GM18498 (cell line): ENCODE data around the gene COL25A1.
A peak's percentile ranks its signal among the peaks of the same experiment; 100 is the strongest.

ENCODE experiments used
- ATAC-seq: cut with Tn5 transposase; IDR thresholded peaks from one replicate; pipeline ENCODE4 v1.9.1; 2021; ENCODE audit warnings: mild to moderate bottlenecking, moderate library complexity; ENCODE audit not compliant: unreplicated experiment

The COL25A1 gene

DNA sequence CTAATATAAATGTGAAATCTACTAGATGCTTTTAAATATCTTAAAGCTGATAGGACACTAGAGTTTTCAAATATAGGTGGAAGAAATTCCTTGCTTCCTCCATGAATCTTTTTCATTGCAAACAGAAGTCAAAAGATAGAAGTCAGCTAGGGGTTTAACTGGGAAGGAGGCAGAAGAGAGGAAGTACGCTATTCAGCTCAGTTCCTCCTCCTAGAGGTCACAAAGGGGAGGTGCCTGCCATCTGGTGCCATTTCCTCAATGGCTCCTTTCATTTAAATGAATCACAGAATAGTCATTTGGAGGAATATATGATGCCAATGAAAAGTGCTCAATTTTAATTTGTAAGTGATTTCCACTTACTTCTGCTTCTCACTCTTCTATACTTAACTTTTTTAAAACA is 8.5 kb downstream of the COL25A1 start:
- ATAC-seq = peak; percentile 96

GRCh38 chr4:109291707-109292238 is 10.7 kb downstream of the COL25A1 start:
- ATAC-seq = no peak

- ATAC-seq = no peak
These were observed 11.5 kb downstream of the COL25A1 start for GRCh38 chr4:109290918-109291317.

GRCh38 chr4:109278594-109279031 is 23.8 kb downstream of the COL25A1 start:
- ATAC-seq = peak; percentile 93

- ATAC-seq = peak; percentile 79
These were observed 25.9 kb downstream of the COL25A1 start for GRCh38 chr4:109276482-109277095.

DNA sequence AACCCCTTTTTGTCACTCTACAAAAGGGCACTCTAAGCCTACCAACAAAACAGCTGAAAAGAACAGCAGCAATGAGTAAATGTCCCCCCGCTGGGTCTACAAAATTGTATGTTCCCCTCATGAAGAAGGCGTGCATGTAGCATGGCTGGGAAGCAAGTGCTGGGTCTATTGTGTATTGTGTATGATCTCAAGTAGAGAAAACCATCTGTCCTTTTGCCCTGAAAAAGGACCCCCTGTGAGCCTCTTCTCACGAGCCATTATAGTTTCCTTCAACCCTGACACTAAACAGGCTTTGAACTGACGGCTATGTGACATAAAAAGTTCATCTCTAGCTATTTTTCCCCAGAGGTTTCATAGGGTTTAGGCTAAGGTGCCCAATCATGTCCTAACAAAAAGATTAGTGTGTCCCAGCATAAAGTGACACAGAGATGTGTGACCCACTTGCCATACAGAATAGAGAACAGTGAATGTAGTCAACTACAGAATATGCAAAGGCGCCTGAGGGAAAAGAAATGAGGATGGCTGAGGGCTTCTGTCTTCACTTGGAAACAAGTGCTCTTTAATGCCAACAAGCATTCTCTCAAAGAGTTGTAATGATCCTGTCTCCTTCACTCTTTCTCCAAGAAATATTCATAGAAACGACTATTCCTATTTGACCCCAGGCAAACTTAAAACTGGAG is 27.3 kb downstream of the COL25A1 start:
- no peak for ATAC-seq

DNA sequence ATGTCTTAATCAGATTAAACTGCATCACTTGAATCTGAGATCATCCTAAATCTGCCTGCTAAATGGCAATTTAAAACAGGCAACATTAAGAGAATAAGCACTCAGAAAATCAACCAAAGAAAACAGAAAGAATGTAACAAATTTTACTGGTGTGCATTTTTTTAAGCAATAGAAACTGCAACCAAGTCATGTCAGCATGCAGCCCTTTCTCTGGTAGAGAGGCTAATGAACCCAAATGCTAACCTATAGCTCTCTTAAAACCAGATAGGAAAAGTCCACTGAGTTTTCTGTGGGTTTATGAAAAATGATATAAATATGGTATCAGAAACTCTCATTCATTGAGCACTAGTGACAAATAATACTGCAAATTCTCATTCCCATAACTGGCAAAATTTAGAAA is 35.6 kb downstream of the COL25A1 start:
- no peak for ATAC-seq

DNA sequence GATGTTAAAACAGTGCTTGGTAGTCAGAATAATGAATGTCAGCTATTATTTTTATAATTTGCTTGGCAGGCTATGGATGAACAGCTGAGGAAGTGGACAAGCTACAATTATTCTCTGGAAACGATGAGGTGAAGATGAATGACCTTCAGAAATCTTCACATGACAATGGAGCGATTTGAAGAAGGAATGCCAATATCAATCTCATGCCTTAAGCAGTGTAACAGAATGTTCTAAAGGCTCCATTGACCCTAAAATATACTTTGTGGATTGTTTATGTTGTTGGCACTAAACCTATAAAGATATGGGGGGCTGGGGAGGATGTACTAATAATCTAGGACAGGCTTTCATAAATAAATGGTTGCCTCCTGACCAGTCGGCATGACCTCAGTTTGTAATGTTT is 36.2 kb downstream of the COL25A1 start:
- no peak for ATAC-seq

GRCh38 chr4:109263721-109264120 is 38.7 kb downstream of the COL25A1 start:
- no peak for ATAC-seq

GRCh38 chr4:109256818-109257217 is 45.6 kb downstream of the COL25A1 start:
- ATAC-seq = no peak

DNA sequence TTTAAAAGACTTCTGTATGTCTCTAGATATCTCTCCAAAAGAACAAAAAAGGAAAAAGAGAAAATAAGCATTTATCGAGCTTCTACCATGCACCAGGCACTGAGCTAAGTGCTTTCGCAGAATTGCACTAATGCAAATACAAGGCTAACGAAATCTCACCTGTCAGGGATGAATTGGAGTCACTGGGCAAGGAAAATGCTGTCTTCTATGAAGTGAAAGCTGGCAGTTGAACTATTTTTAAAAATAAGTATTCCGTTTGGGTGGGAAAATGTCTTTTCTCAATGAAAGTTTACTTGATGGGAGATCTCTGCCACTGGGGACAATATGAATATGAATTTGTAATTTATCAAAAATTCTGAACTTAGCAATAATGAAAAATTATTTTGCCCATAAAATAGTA is 47.6 kb downstream of the COL25A1 start:
- no peak for ATAC-seq

- no peak for ATAC-seq
These were observed 51.1 kb downstream of the COL25A1 start for GRCh38 chr4:109251396-109251795.

DNA sequence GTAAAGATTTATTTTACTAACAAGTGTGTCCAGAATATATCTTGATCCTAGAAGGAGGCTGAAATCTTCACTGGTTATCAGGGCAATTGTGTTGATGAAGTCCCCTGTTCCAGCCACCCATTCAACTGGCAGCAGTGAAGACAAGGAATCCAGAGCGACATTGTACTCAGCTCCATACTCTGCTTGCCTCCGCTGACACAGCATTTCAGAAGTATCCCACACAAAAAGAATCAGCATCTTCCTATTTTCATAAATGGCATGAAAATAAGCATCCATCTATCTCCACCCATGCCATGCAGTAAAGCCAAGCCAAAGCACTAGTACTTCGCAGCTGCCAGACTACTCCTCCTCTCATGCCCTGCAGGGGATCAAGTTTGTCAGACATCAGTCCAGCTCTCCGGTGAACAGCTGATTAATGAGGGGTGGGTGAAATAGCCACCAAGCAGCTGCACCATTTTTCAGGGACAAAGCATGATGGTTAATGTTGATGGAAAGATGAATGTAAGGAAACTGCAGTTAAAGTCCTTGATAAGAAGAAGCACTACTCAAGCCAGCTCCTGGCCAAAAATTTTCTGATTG is 54.0 kb downstream of the COL25A1 start:
- no peak for ATAC-seq

GRCh38 chr4:109243871-109244270 is 58.6 kb downstream of the COL25A1 start:
- no peak for ATAC-seq

DNA sequence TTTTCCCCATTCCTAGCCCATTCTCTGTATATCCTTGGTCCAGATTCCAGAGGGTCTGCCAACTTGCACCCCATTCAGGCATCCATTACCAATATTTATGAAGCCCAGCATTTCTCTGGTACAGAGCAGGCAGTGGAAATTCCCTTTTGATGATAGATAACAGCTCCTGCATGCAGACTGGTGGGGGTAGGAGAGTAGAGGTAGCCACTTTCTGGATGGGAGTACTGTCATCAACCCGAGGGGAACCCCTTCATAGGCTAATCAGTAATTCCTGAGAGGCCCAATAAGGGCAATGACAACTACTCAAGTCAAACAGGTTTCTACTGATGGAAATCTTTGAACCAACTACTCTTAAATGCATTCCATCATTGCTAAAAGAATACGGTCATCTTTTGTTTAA is 63.7 kb downstream of the COL25A1 start:
- no peak for ATAC-seq

GRCh38 chr4:109235683-109236082 is 66.8 kb downstream of the COL25A1 start:
- ATAC-seq = no peak

- ATAC-seq = no peak
These were observed 67.9 kb downstream of the COL25A1 start for GRCh38 chr4:109234596-109234995.

- ATAC-seq = no peak
These were observed 68.9 kb downstream of the COL25A1 start for GRCh38 chr4:109233570-109233969.

DNA sequence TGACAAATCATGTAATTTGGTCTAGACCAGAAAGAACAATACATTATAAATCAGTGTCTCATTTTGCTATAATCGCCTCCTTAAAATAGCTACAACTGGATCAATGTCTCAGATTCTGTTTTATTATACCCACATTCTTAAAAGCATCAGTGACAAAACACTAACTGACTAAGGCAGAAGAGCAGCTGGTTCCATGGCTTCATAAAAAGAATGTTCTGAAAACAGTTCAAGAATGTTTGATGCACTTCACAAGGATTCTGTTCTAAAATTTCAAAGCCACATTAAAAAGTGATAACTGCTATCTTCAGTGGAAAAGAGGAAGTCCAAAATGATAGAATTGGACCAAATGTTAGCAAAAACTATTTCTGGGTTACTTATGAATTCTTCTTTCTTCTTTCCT is 69.8 kb downstream of the COL25A1 start:
- no peak for ATAC-seq

GRCh38 chr4:109231331-109231730 is 71.1 kb downstream of the COL25A1 start:
- no peak for ATAC-seq

GRCh38 chr4:109229028-109229427 is 73.4 kb downstream of the COL25A1 start:
- no peak for ATAC-seq

DNA sequence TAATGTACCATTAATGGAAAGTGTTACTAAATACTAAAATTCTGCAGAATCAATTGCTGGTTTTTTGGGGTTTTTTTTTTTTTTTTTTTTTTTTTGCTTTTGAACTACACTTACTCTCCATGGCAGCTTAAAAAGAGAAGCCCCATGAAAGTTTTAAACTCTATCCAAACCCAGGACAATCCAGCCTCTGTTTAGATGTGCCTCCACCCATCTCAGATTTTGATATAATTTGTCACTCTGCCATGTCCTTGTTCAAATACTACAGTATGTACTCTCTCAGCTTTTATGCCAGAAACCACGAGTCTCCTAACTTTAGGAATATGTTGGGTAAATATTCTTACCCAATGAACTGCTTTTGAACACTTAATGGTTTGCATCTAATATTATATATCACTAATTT is 84.2 kb downstream of the COL25A1 start:
- no peak for ATAC-seq
